HepG2 (cell line): ENCODE measurements around the gene KLHL33. TPM values are rescaled to one million over a fixed set of nuclear protein-coding genes. Genes with fewer than 3 reads are reported as not detected.
A peak's percentile ranks its signal among the peaks of the same experiment; 100 is the strongest.

Source experiments
- ARNTL ChIP-seq: sonication (generic); formaldehyde crosslinking; IDR thresholded peaks from 2 replicates; pipeline ENCODE4 v1.4.0; 2020; ENCODE audit warnings: mild to moderate bottlenecking, missing genetic modification reagents
- ATF3 ChIP-seq: sonication (generic); formaldehyde crosslinking; IDR thresholded peaks from 2 replicates; pipeline ENCODE4 v1.4.0; 2020; ENCODE audit warnings: missing genetic modification reagents
- E2F1 ChIP-seq: sonication (generic); formaldehyde crosslinking; IDR thresholded peaks from 2 replicates; pipeline ENCODE4 v1.5.0; 2020; ENCODE audit warnings: missing genetic modification reagents
- KAT7 ChIP-seq: IDR thresholded peaks from 2 replicates; pipeline ENCODE4 v1.6.1; 2018; ENCODE audit warnings: borderline replicate concordance, missing compliant biosample characterization
- KLF13 ChIP-seq: sonication (generic); formaldehyde crosslinking; IDR thresholded peaks from 2 replicates; pipeline ENCODE4 v1.4.0; 2020; ENCODE audit warnings: mild to moderate bottlenecking, missing genetic modification reagents
- MAFG ChIP-seq: sonication (generic); formaldehyde crosslinking; IDR thresholded peaks from 2 replicates; pipeline ENCODE4 v1.5.1; 2020; ENCODE audit warnings: mild to moderate bottlenecking, missing genetic modification reagents
- MBNL3 ChIP-seq: fragments of 250-450 bp; sonication (Bioruptor Pico); conservative IDR thresholded peaks from 2 replicates; pipeline ENCODE4 v1.8.0; 2022; ENCODE audit warnings: mild to moderate bottlenecking, inconsistent platforms
- NPAS2 ChIP-seq: sonication (generic); formaldehyde crosslinking; IDR thresholded peaks from 2 replicates; pipeline ENCODE4 v1.8.0; 2022; ENCODE audit warnings: mild to moderate bottlenecking, missing genetic modification reagents, borderline replicate concordance
- RCOR2 ChIP-seq: IDR thresholded peaks from 2 replicates; pipeline ENCODE4 v1.6.1; 2016; ENCODE audit warnings: missing biosample characterization, missing genetic modification reagents
- RXRB ChIP-seq: IDR thresholded peaks from 2 replicates; pipeline ENCODE4 v1.6.1; 2016; ENCODE audit warnings: borderline replicate concordance, missing genetic modification reagents, missing compliant biosample characterization
- TBX2 ChIP-seq: sonication (generic); formaldehyde crosslinking; IDR thresholded peaks from 2 replicates; pipeline ENCODE4 v1.5.0; 2020; ENCODE audit warnings: missing genetic modification reagents, mild to moderate bottlenecking, borderline replicate concordance
- THAP9 ChIP-seq: sonication (generic); formaldehyde crosslinking; IDR thresholded peaks from 2 replicates; pipeline ENCODE4; 2020; ENCODE audit warnings: missing genetic modification reagents, mild to moderate bottlenecking, borderline replicate concordance
- TOE1 ChIP-seq: sonication (generic); formaldehyde crosslinking; IDR thresholded peaks from 2 replicates; pipeline ENCODE4 v1.4.0; 2020; ENCODE audit warnings: mild to moderate bottlenecking, missing genetic modification reagents
- ZNF138 ChIP-seq: sonication (generic); formaldehyde crosslinking; IDR thresholded peaks from 2 replicates; pipeline ENCODE4 v1.5.0; 2020; ENCODE audit warnings: mild to moderate bottlenecking, low read depth, missing genetic modification reagents
- ZNF17 ChIP-seq: sonication (generic); formaldehyde crosslinking; IDR thresholded peaks from 2 replicates; pipeline ENCODE4 v1.5.0; 2020; ENCODE audit warnings: mild to moderate bottlenecking, missing genetic modification reagents
- ZNF414 ChIP-seq: sonication (generic); formaldehyde crosslinking; IDR thresholded peaks from 2 replicates; pipeline ENCODE4 v1.5.0; 2020; ENCODE audit warnings: missing genetic modification reagents
- ZNF674 ChIP-seq: sonication (generic); formaldehyde crosslinking; IDR thresholded peaks from 2 replicates; pipeline ENCODE4 v1.5.0; 2020; ENCODE audit warnings: low read depth, mild to moderate bottlenecking, missing genetic modification reagents
- ZNF766 ChIP-seq: sonication (generic); formaldehyde crosslinking; IDR thresholded peaks from 2 replicates; pipeline ENCODE4 v1.5.0; 2020; ENCODE audit warnings: missing genetic modification reagents, borderline replicate concordance
- polyA plus RNA-seq, 8 experiments: library from polyadenylated mRNA; depleted of rRNA in 3 of 8; stranded (reverse) in 7 of 8; unstranded in 1 of 8; fragments of >200 nt; fragmentation: Illumina TruSeq in 4 of 8; extraction: Trizol in 4 of 8; gene quantifications; 2 replicates each; pipeline versions ENCODE4 v1.2.1 to v1.2.3, GENCODE V29; 2011 to 2016; ENCODE audit warnings: low read depth in 4 of 8, missing spikeins in 1 of 8, mixed read lengths in 1 of 8; ENCODE audit not compliant: insufficient read depth in 1 of 8
- total RNA-seq, 5 experiments: library from RNA; depleted of rRNA; stranded (reverse); fragments of >200 nt; fragmentation: Illumina TruSeq; extraction: Trizol; gene quantifications; 2 replicates each; pipeline ENCODE4 v1.2.3, GENCODE V29; 2016; ENCODE audit warnings: low read depth in 1 of 5
- TF ChIP-seq, protein P1 (sequence below): sonication (generic); formaldehyde crosslinking; IDR thresholded peaks from 2 replicates; pipeline ENCODE4 v1.4.0; 2020; ENCODE audit warnings: mild to moderate bottlenecking, missing genetic modification reagents

The KLHL33 gene
- total and polyA plus RNA-seq, 2 of the 13 experiments (the other 11 are each of a cell fraction or from before 2014, with no cell fraction given) = not detected

DNA sequence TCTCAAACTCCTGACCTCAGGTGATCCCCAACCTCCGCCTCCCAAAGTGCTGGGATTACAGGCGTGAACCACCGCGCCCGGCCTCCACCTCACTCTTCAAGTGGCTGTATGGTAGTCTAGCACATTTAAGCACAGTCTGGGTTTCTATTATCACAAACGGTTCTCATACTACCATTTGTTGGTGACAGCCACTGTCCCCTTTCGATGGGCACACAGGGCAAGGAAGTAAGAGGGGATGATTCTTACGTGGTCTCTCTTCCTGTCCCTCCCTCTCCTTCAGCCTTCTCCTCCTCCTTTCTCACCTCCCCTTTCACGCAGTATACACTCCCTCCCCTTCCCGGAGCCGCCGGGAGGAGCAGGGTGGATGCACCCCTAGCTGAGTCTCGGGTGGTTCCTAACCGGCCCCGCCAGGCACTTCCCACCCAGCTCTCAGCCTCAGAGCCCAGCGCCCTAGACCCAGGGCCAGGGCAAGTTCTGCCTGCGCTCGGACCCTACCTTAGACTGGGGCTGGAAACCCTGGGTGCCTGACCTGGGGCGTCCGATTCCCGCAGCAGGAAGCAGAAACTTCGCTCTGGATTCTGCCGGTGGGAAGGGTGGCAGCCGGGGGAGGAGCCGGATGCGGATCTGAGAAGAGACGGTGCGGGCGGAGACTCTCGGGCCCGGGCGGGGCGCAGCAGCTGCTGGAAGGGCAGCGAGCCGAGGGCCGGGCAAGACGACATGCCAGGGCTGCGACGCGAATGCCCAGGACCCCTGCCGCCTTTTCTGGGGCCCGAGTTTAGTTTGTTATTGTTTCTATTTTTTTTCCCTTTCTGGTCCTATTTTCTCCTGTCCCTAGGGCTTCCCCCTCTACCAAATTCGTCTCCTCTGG, 22.9 kb downstream of the KLHL33 start, which contains the start of gene TEP1 (continued):
- no peak for TF ChIP-seq ZNF138 (CRISPR knock-in tag)
- TF ChIP-seq ARNTL (CRISPR knock-in tag) = peak; percentile 64
- no peak for TF ChIP-seq MAFG (CRISPR knock-in tag)
- 0 out of 2 replicates have a peak, but pooled peaks have one; percentile 17 for TF ChIP-seq RXRB (CRISPR knock-in tag)
- no peak for TF ChIP-seq ZNF674 (CRISPR knock-in tag)
- TF ChIP-seq, protein P1, sequence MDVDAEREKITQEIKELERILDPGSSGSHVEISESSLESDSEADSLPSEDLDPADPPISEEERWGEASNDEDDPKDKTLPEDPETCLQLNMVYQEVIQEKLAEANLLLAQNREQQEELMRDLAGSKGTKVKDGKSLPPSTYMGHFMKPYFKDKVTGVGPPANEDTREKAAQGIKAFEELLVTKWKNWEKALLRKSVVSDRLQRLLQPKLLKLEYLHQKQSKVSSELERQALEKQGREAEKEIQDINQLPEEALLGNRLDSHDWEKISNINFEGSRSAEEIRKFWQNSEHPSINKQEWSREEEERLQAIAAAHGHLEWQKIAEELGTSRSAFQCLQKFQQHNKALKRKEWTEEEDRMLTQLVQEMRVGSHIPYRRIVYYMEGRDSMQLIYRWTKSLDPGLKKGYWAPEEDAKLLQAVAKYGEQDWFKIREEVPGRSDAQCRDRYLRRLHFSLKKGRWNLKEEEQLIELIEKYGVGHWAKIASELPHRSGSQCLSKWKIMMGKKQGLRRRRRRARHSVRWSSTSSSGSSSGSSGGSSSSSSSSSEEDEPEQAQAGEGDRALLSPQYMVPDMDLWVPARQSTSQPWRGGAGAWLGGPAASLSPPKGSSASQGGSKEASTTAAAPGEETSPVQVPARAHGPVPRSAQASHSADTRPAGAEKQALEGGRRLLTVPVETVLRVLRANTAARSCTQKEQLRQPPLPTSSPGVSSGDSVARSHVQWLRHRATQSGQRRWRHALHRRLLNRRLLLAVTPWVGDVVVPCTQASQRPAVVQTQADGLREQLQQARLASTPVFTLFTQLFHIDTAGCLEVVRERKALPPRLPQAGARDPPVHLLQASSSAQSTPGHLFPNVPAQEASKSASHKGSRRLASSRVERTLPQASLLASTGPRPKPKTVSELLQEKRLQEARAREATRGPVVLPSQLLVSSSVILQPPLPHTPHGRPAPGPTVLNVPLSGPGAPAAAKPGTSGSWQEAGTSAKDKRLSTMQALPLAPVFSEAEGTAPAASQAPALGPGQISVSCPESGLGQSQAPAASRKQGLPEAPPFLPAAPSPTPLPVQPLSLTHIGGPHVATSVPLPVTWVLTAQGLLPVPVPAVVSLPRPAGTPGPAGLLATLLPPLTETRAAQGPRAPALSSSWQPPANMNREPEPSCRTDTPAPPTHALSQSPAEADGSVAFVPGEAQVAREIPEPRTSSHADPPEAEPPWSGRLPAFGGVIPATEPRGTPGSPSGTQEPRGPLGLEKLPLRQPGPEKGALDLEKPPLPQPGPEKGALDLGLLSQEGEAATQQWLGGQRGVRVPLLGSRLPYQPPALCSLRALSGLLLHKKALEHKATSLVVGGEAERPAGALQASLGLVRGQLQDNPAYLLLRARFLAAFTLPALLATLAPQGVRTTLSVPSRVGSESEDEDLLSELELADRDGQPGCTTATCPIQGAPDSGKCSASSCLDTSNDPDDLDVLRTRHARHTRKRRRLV (CRISPR knock-in tag) = peak; percentile 97; the same call in 1 of the 2 replicates
- no peak for TF ChIP-seq KLF13 (CRISPR knock-in tag)
- peak; percentile 70; the same call in 1 of the 2 replicates for TF ChIP-seq KAT7 (CRISPR knock-in tag)
- no peak for TF ChIP-seq TOE1 (CRISPR knock-in tag)
- no peak for TF ChIP-seq NPAS2 (CRISPR knock-in tag)
- TF ChIP-seq TBX2 (CRISPR knock-in tag) = peak; percentile 89
- TF ChIP-seq ZNF414 = 0 out of 2 replicates have a peak, but pooled peaks have one; percentile 46
- TF ChIP-seq E2F1 (CRISPR knock-in tag) = peak; percentile 26; the same call in 1 of the 2 replicates
- TF ChIP-seq ZNF17 (CRISPR knock-in tag) = no peak
- TF ChIP-seq MBNL3 = no peak
- TF ChIP-seq ZNF766 = peak; percentile 83
- peak; percentile 71; the same call in 1 of the 2 replicates for TF ChIP-seq THAP9 (CRISPR knock-in tag)
- TF ChIP-seq RCOR2 = no peak
- TF ChIP-seq ATF3 (CRISPR knock-in tag) = no peak
